H9 (cell line): ENCODE measurements around the gene CSTF1. TPM values are rescaled to one million over a fixed set of nuclear protein-coding genes. Genes with fewer than 3 reads are reported as not detected.
A peak's percentile ranks its signal among the peaks of the same experiment; 100 is the strongest.

Source experiments
- DNase-seq: peaks from one replicate; pipeline ENCODE4 v3.0.0-alpha.2; 2017
- H2AFZ ChIP-seq: one replicate; pipeline ENCODE4 v1.6.1; 2013; ENCODE audit warnings: mild to moderate bottlenecking, low read length, control low read depth, moderate library complexity
- H2AK5ac ChIP-seq: 2 replicates; pipeline ENCODE4 v1.6.1; 2013; ENCODE audit warnings: low read length, control low read depth, mixed read lengths; ENCODE audit not compliant: insufficient read length
- H2BK120ac ChIP-seq: one replicate; pipeline ENCODE4 v1.6.1; 2013; ENCODE audit warnings: low read depth, mild to moderate bottlenecking, low read length, control low read depth, inconsistent platforms; ENCODE audit not compliant: poor library complexity, severe bottlenecking
- H2BK12ac ChIP-seq: 2 replicates; pipeline ENCODE4 v1.6.1; 2013; ENCODE audit warnings: low read length, control low read depth, mixed read lengths, low read depth; ENCODE audit not compliant: insufficient read length
- H2BK15ac ChIP-seq: 2 replicates; pipeline ENCODE4 v1.6.1; 2013; ENCODE audit warnings: low read depth, low read length, control low read depth
- H2BK20ac ChIP-seq: one replicate; pipeline ENCODE4 v1.6.1; 2013; ENCODE audit warnings: low read depth, mild to moderate bottlenecking, low read length, control low read depth, inconsistent platforms; ENCODE audit not compliant: poor library complexity, severe bottlenecking
- H2BK5ac ChIP-seq: 2 replicates; pipeline ENCODE4 v1.6.1; 2013; ENCODE audit warnings: low read length, control low read depth, mixed read lengths; ENCODE audit not compliant: insufficient read length
- H3K14ac ChIP-seq: 2 replicates; pipeline ENCODE4 v1.6.1; 2013; ENCODE audit warnings: low read length, control low read depth; ENCODE audit not compliant: insufficient read depth
- H3K18ac ChIP-seq: 2 replicates; pipeline ENCODE4 v1.6.1; 2013; ENCODE audit warnings: low read depth, mild to moderate bottlenecking, mixed read lengths, low read length, control low read depth; ENCODE audit not compliant: insufficient read length
- H3K23ac ChIP-seq: 2 replicates; pipeline ENCODE4 v1.6.1; 2013; ENCODE audit warnings: low read length, control low read depth, mixed read lengths, low read depth; ENCODE audit not compliant: insufficient read length
- H3K23me2 ChIP-seq: 2 replicates; pipeline ENCODE4 v1.6.1; 2013; ENCODE audit warnings: low read depth, mild to moderate bottlenecking, mixed read lengths, low read length, control low read depth; ENCODE audit not compliant: insufficient read length, poor library complexity, severe bottlenecking
- H3K27ac ChIP-seq: 2 replicates; pipeline ENCODE4 v1.5.1; 2013; ENCODE audit warnings: low read length, control low read depth, mixed read lengths, low read depth; ENCODE audit not compliant: insufficient read length
- H3K27me3 ChIP-seq: 2 replicates; pipeline ENCODE4 v1.6.1; 2013; ENCODE audit warnings: low read length, control low read depth, inconsistent platforms; ENCODE audit not compliant: insufficient read depth
- H3K4ac ChIP-seq: 2 replicates; pipeline ENCODE4 v1.6.1; 2013; ENCODE audit warnings: low read depth, mild to moderate bottlenecking, control low read depth, inconsistent platforms, low read length, moderate library complexity
- H3K4me1 ChIP-seq: 2 replicates; pipeline ENCODE4 v1.6.1; 2013; ENCODE audit warnings: low read length, control low read depth, inconsistent platforms; ENCODE audit not compliant: insufficient read depth
- H3K4me2 ChIP-seq: 2 replicates; pipeline ENCODE4 v1.6.1; 2013; ENCODE audit warnings: low read length, control low read depth, mixed read lengths; ENCODE audit not compliant: insufficient read length, insufficient read depth
- H3K56ac ChIP-seq: 2 replicates; pipeline ENCODE4 v1.6.1; 2013; ENCODE audit warnings: low read depth, mild to moderate bottlenecking, mixed read lengths, low read length, control low read depth; ENCODE audit not compliant: insufficient read length
- H3K79me1 ChIP-seq: 2 replicates; pipeline ENCODE4 v1.6.1; 2013; ENCODE audit warnings: low read depth, mild to moderate bottlenecking, moderate library complexity, low read length, control low read depth, inconsistent platforms; ENCODE audit not compliant: insufficient read depth, poor library complexity, severe bottlenecking
- H3K79me2 ChIP-seq: 2 replicates; pipeline ENCODE4 v1.6.1; 2013; ENCODE audit warnings: low read length, control low read depth, inconsistent platforms; ENCODE audit not compliant: insufficient read depth
- H3K9ac ChIP-seq: 2 replicates; pipeline ENCODE4 v1.6.1; 2013; ENCODE audit warnings: low read length, control low read depth, mixed read lengths; ENCODE audit not compliant: insufficient read length; ENCODE audit errors: extremely low read depth
- H3K9me3 ChIP-seq: one replicate; pipeline ENCODE4 v1.6.1; 2013; ENCODE audit warnings: low read depth, low read length, inconsistent platforms; ENCODE audit not compliant: control insufficient read depth
- H3T11ph ChIP-seq: one replicate; pipeline ENCODE4 v1.6.1; 2013; ENCODE audit warnings: mild to moderate bottlenecking, low read length, control low read depth, inconsistent platforms
- H4K20me1 ChIP-seq: one replicate; pipeline ENCODE4 v1.6.1; 2013; ENCODE audit not compliant: control insufficient read depth, insufficient read length, insufficient read depth
- H4K5ac ChIP-seq: 2 replicates; pipeline ENCODE4 v1.6.1; 2013; ENCODE audit warnings: low read depth, mild to moderate bottlenecking, mixed read lengths, low read length, control low read depth; ENCODE audit not compliant: insufficient read length
- H4K8ac ChIP-seq: replicated peaks from 2 replicates; pipeline ENCODE4 v1.6.1; 2013; ENCODE audit warnings: low read length, control low read depth, mixed read lengths, low read depth; ENCODE audit not compliant: insufficient read length
- H4K91ac ChIP-seq: 2 replicates; pipeline ENCODE4 v1.6.1; 2013; ENCODE audit warnings: low read depth, mild to moderate bottlenecking, moderate library complexity, mixed read lengths, low read length, control low read depth; ENCODE audit not compliant: insufficient read length
- H3K27ac Mint-ChIP-seq, 3 experiments: 2 replicates in 2 of 3; 3 replicates in 1 of 3; pipeline ENCODE4 v1.8.0; 2020 to 2021; ENCODE audit warnings: mixed read lengths in 3 of 3, mild to moderate bottlenecking in 1 of 3, moderate library complexity in 1 of 3
- H3K27me3 Mint-ChIP-seq: 2 replicates; pipeline ENCODE4 v1.8.0; 2021; ENCODE audit warnings: low read depth, mild to moderate bottlenecking, moderate library complexity, mixed read lengths
- H3K36me3 Mint-ChIP-seq, 3 experiments: 2 replicates in 2 of 3; 3 replicates in 1 of 3; pipeline ENCODE4 v1.8.0; 2020 to 2021; ENCODE audit warnings: low read depth in 3 of 3, mixed read lengths in 3 of 3; ENCODE audit not compliant: insufficient read depth in 1 of 3
- H3K4me1 Mint-ChIP-seq, 2 experiments: 2 replicates each; pipeline ENCODE4 v1.8.0; 2020; ENCODE audit warnings: mixed read lengths in 2 of 2
- H3K4me3 Mint-ChIP-seq, 2 experiments: 2 replicates in 1 of 2; 3 replicates in 1 of 2; pipeline ENCODE4 v1.8.0; 2020 to 2021; ENCODE audit warnings: mild to moderate bottlenecking in 2 of 2, mixed read lengths in 2 of 2, moderate library complexity in 1 of 2
- H3K9me3 Mint-ChIP-seq, 2 experiments: 2 replicates in 1 of 2; 3 replicates in 1 of 2; pipeline ENCODE4 v1.8.0; 2020; ENCODE audit warnings: mild to moderate bottlenecking in 2 of 2, mixed read lengths in 2 of 2, moderate library complexity in 1 of 2
- CTCF ChIP-seq: fragments of 200-600 bp; sonication (generic); conservative IDR thresholded peaks from 3 replicates; pipeline ENCODE4 v1.8.0; 2021; ENCODE audit warnings: antibody characterized with exemption, mild to moderate bottlenecking
- WGBS: extraction: QIAGEN DNeasy Blood & Tissue Kit; methylation state at CpG from one replicate; pipeline ENCODE4 v1.1.7; 2013; ENCODE audit warnings: missing lambda C conversion rate, low lambda C conversion rate, mixed read lengths; ENCODE audit not compliant: insufficient read length; ENCODE audit errors: extremely low coverage; 5-methylcytosine and 5-hydroxymethylcytosine counted together
- total RNA-seq: library from RNA; stranded (reverse); gene quantifications from 2 replicates; pipeline ENCODE4 v1.2.1, GENCODE V29; 2021

CSTF1 gene
- total RNA-seq, 1 experiment from 2014 or later, result 72.9 TPM

- TF ChIP-seq CTCF, result no peak
- Histone ChIP-seq H2AK5ac (no peak overlapping the region), H3K23ac (no peak overlapping the region), H2BK5ac (no peak overlapping the region), H3K9me3 (no peaks in the 10 kb centered on the region), H2BK20ac (no peak overlapping the region), H3K27me3 (no peaks in the 10 kb centered on the region), H3K9ac (peak overlapping the region; percentile 37), H3K79me2 (peaks cover 18% of the 10 kb centered on the region; the same call in 1 of the 2 replicates), H3K56ac (no peak overlapping the region), H3T11ph (no peak overlapping the region), H4K20me1 (no peaks in the 10 kb centered on the region), H3K23me2 (no peaks in the 10 kb centered on the region), H3K18ac (no peak overlapping the region), H4K8ac (no peak overlapping the region), H2BK12ac (no peak overlapping the region), H3K14ac (no peak overlapping the region), H3K79me1 (peaks cover 29% of the 10 kb centered on the region), H2AFZ (no peak overlapping the region), H2BK120ac (no peak overlapping the region), H3K4ac (no peak overlapping the region), H3K4me1 (no peaks in the 10 kb centered on the region), H2BK15ac (no peak overlapping the region), H4K5ac (no peak overlapping the region), H3K27ac (no peak overlapping the region), H4K91ac (no peak overlapping the region), H3K4me2 (no peak overlapping the region)
- Mint-ChIP-seq H3K4me1 (peaks cover 15 to 21% of the 10 kb centered on the region in 2 experiments), H3K27me3 (no peaks in the 10 kb centered on the region), H3K36me3 (peaks cover 60 to 92% (median 87%) of the 10 kb centered on the region in 3 experiments), H3K9me3 (no peaks in the 10 kb centered on the region), H3K4me3 (no peak overlapping the region), H3K27ac (0 out of 7 replicates have a peak overlapping the region, but pooled peaks of 1 of the 3 experiments have one; percentile 11)
- WGBS, result no CpG with 5 or more reads among the region's 4 CpGs
- no peak for DNase-seq
Observed at GRCh38 chr20:56385130-56385529, 7.3 kb upstream of the CSTF1 start.
